ENCODE measurements around the gene NR6A1.

DNA sequence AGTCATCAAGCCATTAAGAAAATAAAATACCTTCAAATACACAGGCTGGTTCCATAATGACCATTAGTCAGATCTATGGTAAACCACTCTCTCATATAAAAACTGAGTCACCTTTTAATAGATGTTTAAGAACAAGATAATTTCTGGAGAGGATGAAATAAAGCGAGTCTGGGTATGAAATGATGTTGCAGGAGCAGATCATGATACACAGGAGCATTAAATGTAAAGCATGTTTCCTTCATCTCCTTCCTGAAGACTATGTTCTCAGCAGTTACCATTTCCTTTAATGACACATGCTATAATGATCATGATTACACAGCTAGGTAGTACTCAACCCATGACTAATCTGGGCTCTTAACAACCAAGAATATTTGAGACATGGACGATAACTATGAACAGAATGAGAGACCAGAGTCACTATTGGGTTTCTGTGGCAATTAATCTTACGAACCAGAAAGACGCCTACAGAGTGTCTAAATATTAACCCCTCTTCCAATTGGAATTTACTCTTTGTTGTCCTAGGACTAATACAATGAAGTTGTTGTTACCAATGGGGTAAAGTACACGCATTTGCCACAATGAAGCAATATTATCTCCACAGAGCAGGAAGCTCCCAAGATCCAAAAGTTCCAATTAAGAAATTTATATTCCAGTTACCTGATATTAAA is 105.6 kb downstream of the NR6A1 start:
- TF ChIP-seq, protein P1, sequence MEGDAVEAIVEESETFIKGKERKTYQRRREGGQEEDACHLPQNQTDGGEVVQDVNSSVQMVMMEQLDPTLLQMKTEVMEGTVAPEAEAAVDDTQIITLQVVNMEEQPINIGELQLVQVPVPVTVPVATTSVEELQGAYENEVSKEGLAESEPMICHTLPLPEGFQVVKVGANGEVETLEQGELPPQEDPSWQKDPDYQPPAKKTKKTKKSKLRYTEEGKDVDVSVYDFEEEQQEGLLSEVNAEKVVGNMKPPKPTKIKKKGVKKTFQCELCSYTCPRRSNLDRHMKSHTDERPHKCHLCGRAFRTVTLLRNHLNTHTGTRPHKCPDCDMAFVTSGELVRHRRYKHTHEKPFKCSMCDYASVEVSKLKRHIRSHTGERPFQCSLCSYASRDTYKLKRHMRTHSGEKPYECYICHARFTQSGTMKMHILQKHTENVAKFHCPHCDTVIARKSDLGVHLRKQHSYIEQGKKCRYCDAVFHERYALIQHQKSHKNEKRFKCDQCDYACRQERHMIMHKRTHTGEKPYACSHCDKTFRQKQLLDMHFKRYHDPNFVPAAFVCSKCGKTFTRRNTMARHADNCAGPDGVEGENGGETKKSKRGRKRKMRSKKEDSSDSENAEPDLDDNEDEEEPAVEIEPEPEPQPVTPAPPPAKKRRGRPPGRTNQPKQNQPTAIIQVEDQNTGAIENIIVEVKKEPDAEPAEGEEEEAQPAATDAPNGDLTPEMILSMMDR (IDR thresholded peaks at IDR 0.05): no peak
- TF ChIP-seq POLR2A (IDR thresholded peaks at IDR 0.05) (no peak), POLR2AphosphoS5 (IDR thresholded peaks at IDR 0.05) (no peak)
